HG03103 (cell line): ENCODE results near the gene E2F2.

Experiments used
- ATAC-seq: cut with Tn5 transposase; IDR thresholded peaks from one replicate; pipeline ENCODE4 v1.9.1; 2021; ENCODE audit warnings: low read depth; ENCODE audit not compliant: unreplicated experiment

Gene E2F2

GRCh38 chr1:23530747-23531561, at the start of gene E2F2:
Gene E2F2 (minus strand): TSS chr1:23531233. CDS start chr1:23530793, 440 bp downstream.
- no peak for ATAC-seq

GRCh38 chr1:23578997-23579363, 47.9 kb upstream of the E2F2 start:
- no peak for ATAC-seq

- no peak for ATAC-seq
Measured at GRCh38 chr1:23578311-23578996, 47.4 kb upstream of the E2F2 start.

- no peak for ATAC-seq
Measured at GRCh38 chr1:23577056-23578004, 46.3 kb upstream of the E2F2 start.

GRCh38 chr1:23576338-23577055, 45.5 kb upstream of the E2F2 start:
- ATAC-seq, result no peak

- ATAC-seq, result no peak
Measured at GRCh38 chr1:23575226-23575810, 44.3 kb upstream of the E2F2 start.

GRCh38 chr1:23574265-23574754, 43.3 kb upstream of the E2F2 start:
- peak; percentile 44 for ATAC-seq

GRCh38 chr1:23573574-23574182, 42.6 kb upstream of the E2F2 start:
- ATAC-seq, result no peak

- no peak for ATAC-seq
Measured at GRCh38 chr1:23571465-23571864, 40.4 kb upstream of the E2F2 start.

GRCh38 chr1:23570001-23570691, 39.1 kb upstream of the E2F2 start:
- no peak for ATAC-seq

GRCh38 chr1:23568608-23569383, 37.8 kb upstream of the E2F2 start:
- ATAC-seq, result no peak

GRCh38 chr1:23567996-23568607, 37.1 kb upstream of the E2F2 start:
- ATAC-seq, result no peak

- ATAC-seq, result no peak
Measured at GRCh38 chr1:23567629-23567995, 36.6 kb upstream of the E2F2 start.

GRCh38 chr1:23566304-23566703, 35.3 kb upstream of the E2F2 start:
- ATAC-seq, result no peak

GRCh38 chr1:23565776-23566175, 34.7 kb upstream of the E2F2 start:
- ATAC-seq, result no peak

GRCh38 chr1:23564529-23565122, 33.6 kb upstream of the E2F2 start:
- ATAC-seq, result no peak

GRCh38 chr1:23563755-23564374, 32.8 kb upstream of the E2F2 start:
- no peak for ATAC-seq
